HCT116 (cell line): ENCODE measurements around the gene XRN2. TPM values are rescaled to one million over a fixed set of nuclear protein-coding genes. Genes with fewer than 3 reads are reported as not detected.

ENCODE experiments used
- ATAC-seq: fragments of 200-7000 bp; cut with Tn5 transposase; 2 replicates; pipeline ENCODE4 v1.9.1; 2020; ENCODE audit warnings: mild to moderate bottlenecking, moderate library complexity
- BruUV-seq: library from RNA; stranded (reverse); fragments of 400-500 nt; replicated peaks from 2 replicates; lab custom pipeline; 2021; lab: Mats Ljungman, UMichigan
- CTCF ChIA-PET: fragments of 300-600 bp; sonication (Branson Sonifier 250); formaldehyde crosslinking; loops from one replicate; lab custom pipeline; 2021; ENCODE audit warnings: antibody characterized with exemption; lab: Charles Lee
- POLR2A ChIA-PET: fragments of 300-600, 350-600 bp; sonication (Branson Sonifier 250); formaldehyde crosslinking; loops from one replicate; lab custom pipeline; 2021; ENCODE audit warnings: antibody characterized with exemption; lab: Charles Lee
- RAD21 ChIA-PET, 2 experiments: fragments of 300-600 bp; sonication (Branson Sonifier 250); formaldehyde crosslinking; loops; one replicate each; lab custom pipeline; 2023; ENCODE audit warnings: low total read pairs in 2 of 2; ENCODE audit not compliant: uncharacterized antibody in 2 of 2, unreplicated experiment in 2 of 2, low non-redundant PET in 1 of 2; lab: Charles Lee
- DNase-seq: peaks from one replicate; pipeline ENCODE4 v3.0.0-alpha.2; 2010; ENCODE audit warnings: low read depth, low spot score
- H2AFZ ChIP-seq: fragments of 200-600 bp; shearing (Covaris generic), sonication (generic); 2 replicates; pipeline ENCODE4 v1.6.1; 2017; ENCODE audit warnings: low read depth, mixed run types, mixed read lengths, antibody characterized with exemption, low read length; ENCODE audit not compliant: poor library complexity, severe bottlenecking
- H3K27ac ChIP-seq: 2 replicates; pipeline ENCODE4 v1.5.1; 2012; ENCODE audit warnings: low read depth, low read length
- H3K27me3 ChIP-seq: fragments of 200-600 bp; sonication (generic); 2 replicates; pipeline ENCODE4 v1.6.1; 2016; ENCODE audit warnings: mixed run types, low read length, mixed read lengths; ENCODE audit not compliant: insufficient read depth
- H3K36me3 ChIP-seq, 2 experiments: fragments of 200-500 bp in 1 of 2; fragments of 200-600 bp in 1 of 2; sonication (Bioruptor generic) in 1 of 2; sonication (generic) in 1 of 2; 2 replicates each; pipeline versions ENCODE4 v1.5.1 to v1.6.1; 2014 to 2016; ENCODE audit warnings: low read length in 2 of 2, inconsistent platforms in 1 of 2, mixed read lengths in 1 of 2, mixed run types in 1 of 2; ENCODE audit not compliant: insufficient read depth in 2 of 2, control insufficient read depth in 1 of 2
- H3K4me1 ChIP-seq, 2 experiments: fragments of 200-600 bp in 1 of 2; sonication (generic) in 1 of 2; 2 replicates each; pipeline versions ENCODE4 v1.5.1 to v1.6.1; 2012 to 2017; ENCODE audit warnings: low read length in 2 of 2, inconsistent platforms in 1 of 2, mild to moderate bottlenecking in 1 of 2, mixed read lengths in 1 of 2, mixed run types in 1 of 2, moderate library complexity in 1 of 2; ENCODE audit not compliant: insufficient read depth in 2 of 2, control insufficient read depth in 1 of 2
- H3K4me2 ChIP-seq: fragments of 200-600 bp; sonication (generic); 2 replicates; pipeline ENCODE4 v1.6.1; 2017; ENCODE audit warnings: mixed run types, low read length, mixed read lengths
- H3K4me3 ChIP-seq, 2 experiments: fragments of 200-600 bp in 1 of 2; sonication (generic) in 1 of 2; replicated peaks in 1 of 2; 2 replicates each; pipeline ENCODE4 v1.5.1; 2011 to 2016; ENCODE audit warnings: low read length in 2 of 2, control low read depth in 1 of 2, low read depth in 1 of 2, mild to moderate bottlenecking in 1 of 2, mixed read lengths in 1 of 2, mixed run types in 1 of 2
- H3K79me2 ChIP-seq: fragments of 200-600 bp; sonication (generic); 2 replicates; pipeline ENCODE4 v1.6.1; 2017; ENCODE audit warnings: mild to moderate bottlenecking, mixed run types, low read length, moderate library complexity, mixed read lengths; ENCODE audit not compliant: insufficient read depth
- H3K9ac ChIP-seq: fragments of 200-600 bp; sonication (generic); 2 replicates; pipeline ENCODE4 v1.6.1; 2016; ENCODE audit warnings: low read length, mixed read lengths
- H3K9me2 ChIP-seq: fragments of 200-600 bp; sonication (generic), shearing (Covaris generic); 2 replicates; pipeline ENCODE4 v1.6.1; 2017; ENCODE audit warnings: mixed run types, mild to moderate bottlenecking, moderate library complexity; ENCODE audit not compliant: insufficient read depth
- H3K9me3 ChIP-seq, 2 experiments: fragments of 200-500 bp in 1 of 2; fragments of 200-600 bp in 1 of 2; sonication (Bioruptor generic) in 1 of 2; sonication (generic) in 1 of 2; 2 replicates each; pipeline ENCODE4 v1.6.1; 2014 to 2017; ENCODE audit warnings: low read length in 2 of 2, mixed read lengths in 2 of 2, inconsistent platforms in 1 of 2, low read depth in 1 of 2, mild to moderate bottlenecking in 1 of 2, mixed run types in 1 of 2, moderate library complexity in 1 of 2; ENCODE audit not compliant: control insufficient read depth in 1 of 2, insufficient read depth in 1 of 2
- H4K20me1 ChIP-seq: fragments of 200-600 bp; sonication (generic), shearing (Covaris generic); 2 replicates; pipeline ENCODE4 v1.6.1; 2017; ENCODE audit warnings: mixed run types, mild to moderate bottlenecking, moderate library complexity; ENCODE audit not compliant: insufficient read depth
- CBX3 ChIP-seq: IDR thresholded peaks from 2 replicates; pipeline ENCODE4 v1.6.1; 2012; ENCODE audit warnings: low read depth
- CEBPB ChIP-seq: IDR thresholded peaks from 2 replicates; pipeline ENCODE4 v1.6.1; 2012; ENCODE audit warnings: low read depth
- EZH2 ChIP-seq: fragments of 200-600 bp; sonication (generic); IDR thresholded peaks from 2 replicates; pipeline ENCODE4 v1.6.1; 2017; ENCODE audit warnings: antibody characterized with exemption, mixed run types
- FOSL1 ChIP-seq: IDR thresholded peaks from 2 replicates; pipeline ENCODE4 v1.6.1; 2012; ENCODE audit warnings: low read depth
- JUND ChIP-seq: IDR thresholded peaks from 2 replicates; pipeline ENCODE4 v1.6.1; 2012
- REST ChIP-seq: IDR thresholded peaks from 2 replicates; pipeline ENCODE4 v1.6.1; 2012; ENCODE audit warnings: low read depth
- SRF ChIP-seq: IDR thresholded peaks from 2 replicates; pipeline ENCODE4 v1.6.1; 2012; ENCODE audit warnings: low read depth
- TCF7L2 ChIP-seq: IDR thresholded peaks from 2 replicates; pipeline ENCODE4 v1.7.0; 2011; ENCODE audit warnings: borderline replicate concordance, inconsistent platforms; ENCODE audit not compliant: insufficient read depth, insufficient read length; ENCODE audit errors: extremely low read depth
- ZBTB33 ChIP-seq: IDR thresholded peaks from 2 replicates; pipeline ENCODE4 v1.6.1; 2011; ENCODE audit warnings: mild to moderate bottlenecking, low read length, moderate library complexity; ENCODE audit not compliant: insufficient replicate concordance; ENCODE audit errors: extremely low read depth
- ZNF274 ChIP-seq: fragments of 200-500 bp; sonication (Bioruptor generic); IDR thresholded peaks from 2 replicates; pipeline ENCODE4 v1.6.1; 2014; ENCODE audit warnings: mild to moderate bottlenecking, low read depth, low read length, inconsistent platforms
- intact Hi-C: fragments of 100-400 bp; cut with micrococcal nuclease; formaldehyde crosslinking; loops from 2 replicates; pipeline ENCODE4 v1.10.0; 2022
- total RNA-seq: library from RNA; stranded (reverse); gene quantifications from one replicate; pipeline ENCODE4 v1.2.1, GENCODE V29; 2021; ENCODE audit not compliant: unreplicated experiment

XRN2 gene
- total RNA-seq, 1 experiment from 2014 or later = 101 TPM

GRCh38 chr20:21325296-21325695 is 22.2 kb downstream of the XRN2 start:
- no peaks in the 10 kb centered on the region; a peak in 1 of 4 replicates for H3K36me3 ChIP-seq
- POLR2A ChIA-PET = no interaction called here
- H3K27me3 ChIP-seq = no peaks in the 10 kb centered on the region
- no TSS peak for BruUV-seq
- peaks cover 34% of the 10 kb centered on the region; the same call in 1 of the 2 replicates for H4K20me1 ChIP-seq
- H3K4me1 ChIP-seq = peaks cover 8 to 29% of the 10 kb centered on the region in 2 experiments; a peak in 3 of 4 replicates
- DNase-seq (no peak), ATAC-seq (no peak)
- H3K9me3 ChIP-seq = 0 out of 4 replicates have a peak, but pooled peaks cover 0 to 3% of the 10 kb centered on the region in 2 experiments
- TF ChIP-seq ZNF274 (no peak), ZBTB33 (no peak), SRF (no peak), CBX3 (no peak), EZH2 (no peak), TCF7L2 (no peak), CEBPB (no peak), REST (no peak), FOSL1 (no peak), JUND (no peak)
- no peak overlapping the region for H3K4me3 ChIP-seq
- H3K9ac ChIP-seq = no peak overlapping the region
- CTCF ChIA-PET = no interaction called here
- H3K4me2 ChIP-seq = no peak overlapping the region
- intact Hi-C loops = no loop called here
- H2AFZ ChIP-seq = no peak overlapping the region
- H3K27ac ChIP-seq = no peak overlapping the region
- peaks cover 98% of the 10 kb centered on the region for H3K79me2 ChIP-seq
- H3K9me2 ChIP-seq = no peaks in the 10 kb centered on the region
- RAD21 ChIA-PET = no interaction called here
